Omental fat pad (tissue), 4 donors: ENCODE measurements around the gene PRKAR1B. TPM values are rescaled to one million over a fixed set of nuclear protein-coding genes. Genes with fewer than 3 reads are reported as not detected.
A peak's percentile ranks its signal among the peaks of the same experiment; 100 is the strongest.

Experiments
- ATAC-seq: fragments of 150-250 bp; one replicate; pipeline ENCODE4 v1.9.1; 2016; ENCODE audit warnings: mild to moderate bottlenecking, moderate library complexity; ENCODE audit not compliant: low FRiP score
- DNase-seq: peaks from one replicate; pipeline ENCODE4 v3.0.0-alpha.2; 2019; ENCODE audit warnings: low spot score
- CTCF ChIP-seq, 3 donors: fragments of 450-650 bp; IDR thresholded peaks; one replicate each; pipeline ENCODE4 v1.5.1; 2016 to 2017; ENCODE audit warnings: antibody characterized with exemption in 3 of 3, mild to moderate bottlenecking in 3 of 3, moderate library complexity in 2 of 3
- total RNA-seq, 4 donors: library from RNA; depleted of rRNA; stranded (reverse); fragments of >200 nt; gene quantifications; one replicate each; pipeline ENCODE4 v1.1.0, GENCODE V29; 2016

The PRKAR1B gene
- total RNA-seq, 4 donors from 2014 or later, result 9.0 to 11.4 (median 10.3) TPM

- no peak for TF ChIP-seq CTCF (IDR thresholded peaks at IDR 0.05)
- no peak for ATAC-seq
- DNase-seq, result no peak
Observed at GRCh38 chr7:723541-723940, 3.5 kb downstream of the PRKAR1B start.

- DNase-seq (no peak), ATAC-seq (no peak)
- TF ChIP-seq CTCF (IDR thresholded peaks at IDR 0.05), result no peak
Observed at GRCh38 chr7:721619-722248, 5.3 kb downstream of the PRKAR1B start.

- ATAC-seq, result no peak
- DNase-seq, result no peak
- TF ChIP-seq CTCF (IDR thresholded peaks at IDR 0.05), result no peak
Observed at GRCh38 chr7:716636-717035, 10.4 kb downstream of the PRKAR1B start.

GRCh38 chr7:716222-716621, 10.9 kb downstream of the PRKAR1B start:
- no peak for DNase-seq
- no peak for TF ChIP-seq CTCF (IDR thresholded peaks at IDR 0.05)
- no peak for ATAC-seq

DNA sequence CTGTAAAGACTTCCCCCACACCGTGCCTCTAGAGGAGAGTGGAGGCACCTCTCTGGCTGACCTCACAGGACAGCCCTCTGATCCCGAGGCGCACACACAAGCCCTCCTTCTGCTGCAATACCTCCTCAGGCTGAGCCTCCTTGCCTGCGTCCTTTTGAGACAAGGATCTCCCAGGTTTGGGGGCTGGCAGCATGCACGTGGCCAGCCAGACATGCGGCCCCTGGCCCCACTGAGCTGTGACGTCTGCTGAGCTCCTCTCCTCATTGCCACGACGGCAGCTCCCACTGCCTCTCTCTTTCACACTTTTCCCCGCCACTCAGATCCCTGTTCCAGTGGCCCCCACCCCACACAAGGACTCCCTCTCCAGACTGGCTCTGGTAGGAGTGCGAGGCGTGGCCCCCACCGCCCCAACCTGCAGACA, 12.8 kb downstream of the PRKAR1B start:
- ATAC-seq (no peak), DNase-seq (no peak)
- TF ChIP-seq CTCF (IDR thresholded peaks at IDR 0.05), result no peak

DNA sequence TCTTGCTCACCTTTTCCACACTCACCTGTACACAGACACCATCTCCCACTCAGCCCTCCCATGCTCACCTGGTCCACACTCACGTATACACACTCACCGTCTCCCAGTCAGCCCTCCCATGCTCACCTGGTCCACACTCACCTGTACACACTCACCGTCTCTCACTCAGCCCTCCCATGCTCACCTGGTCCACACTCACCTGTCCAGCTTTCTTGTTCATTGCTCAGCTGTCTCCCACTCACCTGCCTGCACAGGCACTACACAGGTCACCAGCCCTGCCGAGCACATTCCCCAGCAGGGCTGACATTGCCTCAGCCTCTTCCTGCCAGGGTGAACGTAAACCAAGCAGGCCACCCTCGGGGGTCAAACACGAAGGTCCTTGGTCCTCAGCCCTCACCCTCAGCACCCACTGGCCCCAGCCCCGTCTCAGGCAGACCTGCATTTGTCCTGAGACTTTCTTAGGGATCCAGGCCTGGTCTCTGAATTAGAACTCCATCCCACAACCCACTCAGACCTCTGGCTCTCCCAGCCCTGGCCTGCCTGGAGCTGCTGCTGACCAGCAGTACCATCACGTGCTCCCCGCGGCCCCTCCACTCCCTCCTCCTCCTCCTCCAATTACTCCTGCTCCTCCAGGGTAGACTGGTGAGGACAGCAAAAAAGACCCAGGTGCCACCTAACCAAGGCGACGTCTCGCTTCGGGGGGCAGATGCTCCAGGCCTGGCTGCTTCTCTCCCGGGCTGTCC, 13.4 kb downstream of the PRKAR1B start:
- DNase-seq (no peak), ATAC-seq (no peak)
- TF ChIP-seq CTCF (IDR thresholded peaks at IDR 0.05), result no peak

DNA sequence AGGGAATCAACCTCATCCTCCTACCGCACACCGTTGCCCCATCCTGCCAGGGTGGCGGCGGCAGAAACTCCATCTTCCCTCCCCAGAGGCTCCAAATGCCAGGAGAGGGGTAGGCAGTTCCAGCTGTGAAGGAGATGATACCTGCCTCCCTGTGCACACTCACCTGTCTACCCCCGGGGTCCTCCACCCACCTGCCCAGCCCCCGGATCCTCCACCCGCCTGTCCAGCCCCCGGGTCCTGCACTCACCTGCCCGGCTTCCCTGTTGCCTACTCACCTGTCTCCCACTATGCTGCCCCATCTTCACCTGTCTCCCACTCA, 14.0 kb downstream of the PRKAR1B start:
- DNase-seq (no peak), ATAC-seq (peak; percentile 15)
- no peak for TF ChIP-seq CTCF (IDR thresholded peaks at IDR 0.05)
